Measurements from ENCODE around the gene SSR1.
A peak's percentile ranks its signal among the peaks of the same experiment; 100 is the strongest.

The SSR1 gene

DNA sequence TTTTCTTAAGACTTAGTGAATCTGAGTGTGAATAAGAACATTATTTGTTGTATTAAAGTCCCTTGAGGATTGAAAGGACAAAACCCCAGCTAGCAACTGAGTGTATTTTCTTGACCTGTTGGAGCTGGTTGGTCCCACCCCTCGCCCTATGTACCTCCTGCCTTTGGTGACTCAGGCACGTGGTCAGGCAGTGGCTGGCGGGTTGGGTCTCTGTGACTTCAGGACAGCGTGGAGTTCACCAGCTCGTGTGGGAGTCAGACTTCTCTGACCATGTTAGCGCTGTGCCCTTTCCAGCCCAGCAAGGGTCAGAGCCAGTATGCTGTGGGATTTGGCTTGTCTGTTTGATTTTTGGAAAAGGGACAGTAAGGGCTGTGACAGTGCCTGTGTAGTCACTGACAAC is 93.7 kb downstream of the SSR1 start:
- H2AK5ac ChIP-seq (ENCODE audit: low read length): no peak overlapping the region
- no peaks in the 10 kb centered on the region for H3K79me2 ChIP-seq (ENCODE audit: control insufficient read depth, insufficient read depth, low read length, poor library complexity)
- H3K4me2 ChIP-seq (ENCODE audit: low read length): no peak overlapping the region
- peak overlapping the region; percentile 26 for H3K18ac ChIP-seq (ENCODE audit: low read length)
- no peak overlapping the region for H2BK120ac ChIP-seq (ENCODE audit: insufficient read depth, low read length, poor library complexity)
- H3K36me3 ChIP-seq (ENCODE audit: control insufficient read depth in 1 of 2, insufficient read depth in 2 of 2, low read length in 2 of 2): peaks cover 38 to 43% of the 10 kb centered on the region in 2 experiments
- no peaks in the 10 kb centered on the region for H3K27me3 ChIP-seq (ENCODE audit: insufficient read depth, low read length)
- H3K23ac ChIP-seq (ENCODE audit: low read length): no peak overlapping the region
- H3K14ac ChIP-seq (ENCODE audit: low read length): no peak overlapping the region
- DNase-seq: peak in 1 of 2 donors; percentile 10
- H2BK5ac ChIP-seq (ENCODE audit: low read depth, low read length, poor library complexity): no peak overlapping the region
- H4K12ac ChIP-seq (ENCODE audit: low read depth, low read length): no peak overlapping the region
- WGBS (ENCODE audit: extremely low coverage, insufficient coverage, insufficient read length): no CpG with 5 or more reads among the region's 6 CpGs
- H3K4me1 ChIP-seq (ENCODE audit: control insufficient read depth in 1 of 2, insufficient read depth in 2 of 2, low read length in 2 of 2): peaks cover 0 to 12% of the 10 kb centered on the region in 2 experiments
- H3K79me1 ChIP-seq (ENCODE audit: low read length): no peaks in the 10 kb centered on the region
- H4K8ac ChIP-seq (ENCODE audit: low read depth, low read length): no peak overlapping the region
- no peak overlapping the region for H3K27ac ChIP-seq (ENCODE audit: low read depth, low read length)
- no peaks in the 10 kb centered on the region for H3K9me3 ChIP-seq (ENCODE audit: insufficient read depth, low read depth, low read length)
- no peak overlapping the region for H3K9ac ChIP-seq (ENCODE audit: low read length)
- H3K4ac ChIP-seq (ENCODE audit: low read depth, low read length): no peak overlapping the region
- no peak overlapping the region for H2BK12ac ChIP-seq (ENCODE audit: low read length)
- H4K91ac ChIP-seq (ENCODE audit: low read depth, low read length): no peak overlapping the region
- no peak overlapping the region for H2AFZ ChIP-seq (ENCODE audit: insufficient read depth, low read length, poor library complexity)
- no peak overlapping the region for H3K4me3 ChIP-seq (ENCODE audit: low read depth, low read length)

DNA sequence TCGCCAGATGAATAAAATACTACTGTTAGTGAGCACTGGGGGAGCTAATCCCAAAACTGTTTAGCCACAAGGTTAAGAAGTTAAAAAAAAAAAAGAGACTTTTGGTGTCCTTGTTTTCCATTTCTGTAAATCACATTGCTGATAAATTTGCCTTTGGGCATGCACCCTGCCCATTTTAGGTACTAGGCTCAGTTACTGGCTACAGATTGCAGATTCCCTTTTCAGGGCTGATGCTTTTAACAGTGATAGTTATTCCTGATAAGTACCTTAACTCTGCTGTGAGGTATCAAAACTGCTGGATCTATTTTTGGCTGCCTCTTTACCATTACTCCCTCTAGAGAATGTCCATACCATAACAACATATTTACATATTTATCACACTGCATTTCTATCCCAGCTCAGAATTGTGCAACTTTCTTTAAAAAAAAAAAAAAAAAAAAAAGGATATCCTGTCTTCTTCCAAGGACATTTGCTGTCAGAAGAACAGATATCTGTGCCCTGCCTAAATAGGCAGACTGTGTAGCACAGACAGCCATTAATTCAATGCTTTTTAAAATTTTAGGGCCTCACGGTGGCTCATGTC is 94.5 kb downstream of the SSR1 start:
- no peak overlapping the region for H2BK120ac ChIP-seq (ENCODE audit: insufficient read depth, low read length, poor library complexity)
- H2AK5ac ChIP-seq (ENCODE audit: low read length): no peak overlapping the region
- H3K9me3 ChIP-seq (ENCODE audit: insufficient read depth, low read depth, low read length): no peaks in the 10 kb centered on the region
- WGBS (ENCODE audit: extremely low coverage, insufficient coverage, insufficient read length): no CpG with 5 or more reads among the region's 2 CpGs
- no peak overlapping the region for H2BK12ac ChIP-seq (ENCODE audit: low read length)
- no peak overlapping the region for H4K8ac ChIP-seq (ENCODE audit: low read depth, low read length)
- no peak overlapping the region for H4K91ac ChIP-seq (ENCODE audit: low read depth, low read length)
- peak in 1 of 2 donors; percentile 14 for DNase-seq
- H2AFZ ChIP-seq (ENCODE audit: insufficient read depth, low read length, poor library complexity): no peak overlapping the region
- H3K4me2 ChIP-seq (ENCODE audit: low read length): no peak overlapping the region
- H3K4me3 ChIP-seq (ENCODE audit: low read depth, low read length): no peak overlapping the region
- no peak overlapping the region for H2BK5ac ChIP-seq (ENCODE audit: low read depth, low read length, poor library complexity)
- no peak overlapping the region for H3K23ac ChIP-seq (ENCODE audit: low read length)
- no peak overlapping the region for H3K18ac ChIP-seq (ENCODE audit: low read length)
- no peaks in the 10 kb centered on the region for H3K27me3 ChIP-seq (ENCODE audit: insufficient read depth, low read length)
- H3K36me3 ChIP-seq (ENCODE audit: control insufficient read depth in 1 of 2, insufficient read depth in 2 of 2, low read length in 2 of 2): peaks cover 44 to 51% of the 10 kb centered on the region in 2 experiments
- H3K4ac ChIP-seq (ENCODE audit: low read depth, low read length): no peak overlapping the region
- H3K9ac ChIP-seq (ENCODE audit: low read length): no peak overlapping the region
- H3K79me1 ChIP-seq (ENCODE audit: low read length): no peaks in the 10 kb centered on the region
- H3K14ac ChIP-seq (ENCODE audit: low read length): no peak overlapping the region
- H3K4me1 ChIP-seq (ENCODE audit: control insufficient read depth in 1 of 2, insufficient read depth in 2 of 2, low read length in 2 of 2): peaks cover 0 to 12% of the 10 kb centered on the region in 2 experiments
- H3K79me2 ChIP-seq (ENCODE audit: control insufficient read depth, insufficient read depth, low read length, poor library complexity): no peaks in the 10 kb centered on the region
- H4K12ac ChIP-seq (ENCODE audit: low read depth, low read length): no peak overlapping the region
- H3K27ac ChIP-seq (ENCODE audit: low read depth, low read length): no peak overlapping the region

Data from trophoblast cell (in vitro differentiated cells and primary cell).